Mesenteric fat pad (tissue), 1 donor: ENCODE data around the gene BRI3BP. TPM values are rescaled to one million over a fixed set of nuclear protein-coding genes. Genes with fewer than 3 reads are reported as not detected.
"Not testable (repeated sequence)": the region's sequence is repeated elsewhere in the genome, so short reads cannot be mapped to it uniquely, and the experiment has no call there.

Experiments used
- DNase-seq: peaks from one replicate; pipeline ENCODE4 v3.0.0-alpha.2; 2020; ENCODE audit warnings: low spot score
- total RNA-seq: library from RNA; stranded (reverse); fragmentation: NEBNext Ultra II Directional; extraction: Animal tissue kit (Norgen Biotek cat#: 25700); gene quantifications from one replicate; pipeline ENCODE4 v1.2.1, GENCODE V29; 2021
- donor health status: DM: yes; HTN: yes; CAD: no.

Gene BRI3BP
- total RNA-seq, 1 donor from 2014 or later, result 4.5 TPM

DNA sequence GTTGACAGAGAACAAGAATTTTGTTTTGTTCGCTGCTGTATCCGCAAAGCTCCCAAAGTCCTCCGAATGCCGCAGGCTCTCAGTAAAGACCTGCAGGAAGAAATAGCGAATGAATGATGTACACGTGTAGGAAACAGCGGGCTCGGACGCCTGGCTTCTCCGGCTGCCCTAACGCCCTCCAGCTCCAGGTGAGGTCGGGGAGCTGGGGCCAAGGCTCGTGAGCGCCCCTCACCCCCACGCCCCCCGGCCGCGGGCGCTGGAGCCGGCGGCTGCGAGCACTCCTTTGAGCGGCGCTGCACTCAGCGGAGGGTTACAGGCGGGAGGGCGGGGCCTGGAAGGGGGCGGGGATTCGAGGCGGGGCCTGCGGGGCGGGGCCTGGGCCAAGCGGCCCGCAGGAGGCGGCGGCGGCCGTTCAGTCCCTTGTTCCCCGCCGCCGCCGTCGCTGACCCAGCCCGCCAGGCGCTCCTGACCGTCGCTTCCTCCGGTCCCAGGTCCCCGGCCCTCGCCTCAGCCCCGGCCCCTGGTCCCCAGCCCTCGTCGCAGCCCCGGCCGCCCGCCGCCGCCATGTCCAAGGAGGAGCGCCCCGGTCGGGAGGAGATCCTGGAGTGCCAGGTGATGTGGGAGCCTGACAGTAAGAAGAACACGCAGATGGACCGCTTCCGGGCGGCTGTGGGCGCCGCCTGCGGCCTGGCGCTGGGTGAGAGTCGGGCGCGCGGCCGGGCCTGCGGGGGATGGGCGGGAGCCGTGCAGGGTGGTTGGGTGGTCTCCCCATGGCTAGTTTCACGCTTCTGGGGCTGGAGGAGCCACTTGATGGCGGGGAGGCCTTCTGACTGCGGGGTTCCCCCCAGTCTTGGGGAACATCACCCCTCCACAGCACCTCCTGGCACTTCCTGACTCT lies 71.8 kb downstream of the BRI3BP start, which contains the start of gene AACS:
AACS (plus strand) TSS at position 415 of the 898 bp plus-strand sequence; CDS start at position 565, 150 bp downstream.
- no peak for DNase-seq

DNA sequence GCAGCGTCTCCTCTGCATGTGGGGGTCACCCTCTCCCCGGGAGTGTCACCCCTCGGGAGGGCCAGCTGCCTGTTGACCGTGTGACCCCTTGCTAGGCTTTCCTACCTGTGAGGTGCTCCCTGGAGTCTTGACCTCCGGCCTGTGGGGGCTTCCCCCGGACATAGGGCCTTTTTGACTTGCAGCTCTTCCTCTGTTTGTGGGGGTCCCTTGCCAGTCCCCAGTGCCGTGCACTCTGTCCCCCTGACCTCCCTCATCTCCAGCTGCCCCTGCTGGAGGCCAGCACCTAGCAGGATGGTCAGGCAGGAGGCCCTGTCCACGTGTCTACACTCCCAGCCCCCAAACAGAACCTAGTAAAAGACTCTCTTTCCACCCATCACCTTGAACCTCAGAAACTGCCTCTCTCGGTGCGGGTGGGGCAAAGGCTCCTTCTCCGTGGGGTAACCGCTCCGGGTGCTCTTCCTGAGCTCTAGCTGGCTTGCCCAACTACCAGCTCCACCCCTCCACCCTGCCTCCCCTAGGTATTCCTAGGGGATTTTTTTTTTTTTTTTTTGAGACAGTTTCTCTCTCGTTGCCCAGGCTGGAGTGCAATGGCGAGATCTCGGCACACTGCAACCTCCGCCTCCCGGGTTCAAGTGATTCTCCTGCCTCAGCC lies 72.6 kb downstream of the BRI3BP start:
- DNase-seq, result no peak

DNA sequence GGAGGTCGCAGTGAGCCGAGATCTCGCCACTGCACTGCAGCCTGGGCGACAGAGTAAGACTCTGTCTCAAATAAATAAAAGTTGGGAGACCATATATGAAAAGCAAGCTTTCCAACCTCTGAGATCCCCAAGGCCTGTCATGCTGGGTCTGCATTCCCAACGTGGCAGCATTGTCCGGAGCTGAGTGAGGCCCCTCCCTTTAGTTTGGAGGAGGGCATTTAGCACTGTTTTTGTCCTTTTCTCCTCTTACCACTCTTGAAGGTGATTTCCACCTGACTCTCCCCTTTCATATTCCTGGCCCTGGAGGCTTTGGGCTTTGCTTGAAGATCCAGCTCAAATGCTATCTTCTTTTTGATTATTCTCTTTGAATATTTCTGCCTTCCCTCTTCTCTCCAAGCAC lies 74.9 kb downstream of the BRI3BP start:
- DNase-seq, result no peak

GRCh38 chr12:125069616-125070015 lies 76.2 kb downstream of the BRI3BP start:
- no peak for DNase-seq

DNA sequence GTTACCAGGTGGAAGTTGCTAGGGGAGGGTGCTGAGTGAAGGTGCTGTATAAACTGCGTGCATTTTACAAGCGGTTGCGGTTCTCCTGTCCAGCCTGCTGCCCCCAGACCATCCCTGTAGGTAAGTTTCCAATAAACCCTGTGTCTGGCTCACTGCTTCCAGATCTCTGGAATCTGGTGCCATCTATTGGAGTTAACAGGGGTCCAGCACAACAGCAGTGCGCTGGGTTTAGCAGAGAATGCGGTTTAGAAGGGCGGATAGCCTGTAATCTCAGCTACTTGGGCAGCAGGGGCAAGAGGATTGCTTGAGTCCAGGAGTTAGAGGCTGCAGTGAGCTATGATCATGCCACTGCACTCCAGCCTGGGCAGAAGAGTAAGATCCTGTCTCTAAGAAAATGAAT lies 76.7 kb downstream of the BRI3BP start:
- DNase-seq, result no peak

DNA sequence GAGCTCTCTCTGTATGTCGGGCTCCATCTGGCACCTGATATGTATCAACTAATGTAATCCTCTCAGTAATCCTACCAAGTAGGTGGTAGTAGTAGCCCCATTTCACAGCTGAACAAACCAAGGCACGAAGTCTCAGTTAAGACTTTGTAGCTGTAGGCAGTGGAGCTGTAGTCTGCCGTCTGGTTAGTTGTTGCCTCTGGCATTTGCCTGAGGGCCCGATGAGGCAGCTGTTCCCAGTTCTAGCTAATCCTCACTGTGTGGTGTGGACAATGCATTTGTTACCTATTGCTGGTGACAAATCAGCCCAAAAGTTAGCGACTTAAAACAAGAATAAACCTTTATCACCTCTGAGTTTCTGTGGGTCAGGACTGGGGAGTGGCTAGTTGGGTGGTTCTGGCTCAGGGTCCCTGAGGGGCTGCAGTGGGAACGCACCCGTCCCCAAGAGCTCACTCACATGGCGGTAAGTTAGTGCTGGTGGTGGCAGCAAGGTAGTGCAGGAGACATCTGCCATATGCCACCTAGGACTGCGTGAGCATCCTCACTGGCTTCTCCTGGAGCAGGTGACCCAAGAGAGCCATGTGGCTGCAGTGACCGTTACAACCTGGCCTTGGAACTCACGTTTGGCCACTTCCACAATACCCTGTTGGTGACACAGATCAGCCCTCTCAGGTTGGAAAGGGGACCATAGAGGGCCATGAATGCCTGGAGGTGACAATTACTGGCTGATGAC lies 77.4 kb downstream of the BRI3BP start:
- DNase-seq, result no peak

- no peak for DNase-seq
These were observed 78.0 kb downstream of the BRI3BP start for GRCh38 chr12:125071456-125071855.

DNA sequence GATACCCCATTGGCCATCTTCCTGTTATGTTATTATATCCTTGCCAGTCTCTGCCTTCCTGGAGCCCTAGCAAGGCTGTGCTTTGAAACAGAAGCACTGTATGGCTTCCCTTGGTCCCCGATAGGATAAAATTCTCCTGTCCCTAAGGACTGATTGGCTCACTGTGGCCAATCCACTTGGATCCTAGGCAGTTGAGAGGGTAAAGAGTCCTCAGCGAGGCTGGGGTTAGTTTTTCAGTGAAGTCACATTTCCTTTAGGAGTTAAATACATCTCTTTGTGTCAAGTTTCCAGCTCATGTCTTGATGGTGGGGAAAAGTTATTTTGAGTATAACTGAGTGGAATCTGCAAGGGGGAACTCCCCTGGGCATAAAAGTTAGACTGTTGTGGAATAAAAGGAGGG lies 79.1 kb downstream of the BRI3BP start:
- no peak for DNase-seq

GRCh38 chr12:125074294-125074693 lies 80.8 kb downstream of the BRI3BP start:
- DNase-seq, result not testable (repeated sequence)

DNA sequence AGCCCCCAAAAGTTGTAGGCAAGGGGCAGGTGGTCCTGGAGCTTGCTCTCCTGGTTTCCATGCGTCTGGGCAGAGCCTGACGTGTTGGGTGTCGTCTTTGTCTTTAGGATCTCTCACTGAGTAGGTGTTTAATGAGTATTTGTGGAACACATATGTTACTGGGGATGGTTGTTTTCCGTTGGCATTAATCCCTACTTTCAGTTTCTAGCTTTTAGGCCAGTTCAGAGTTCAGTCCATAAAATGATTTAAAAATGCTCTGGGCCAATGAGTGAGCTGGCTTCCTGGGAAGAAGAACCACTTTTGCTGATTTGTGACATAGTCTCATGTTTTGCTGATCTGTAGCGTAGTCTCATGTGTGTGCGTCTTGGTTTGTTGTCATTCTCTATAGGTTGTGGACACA lies 82.7 kb downstream of the BRI3BP start:
- DNase-seq, result no peak

GRCh38 chr12:125079084-125079483 lies 85.6 kb downstream of the BRI3BP start:
- DNase-seq, result no peak

GRCh38 chr12:125079648-125080645 lies 86.5 kb downstream of the BRI3BP start:
- no peak for DNase-seq

Other genes with a start within 250 kb of the BRI3BP start
- 135 TPM for gene SCARB1, start 129.8 kb upstream of the BRI3BP start, total RNA-seq
- 1,241 TPM for gene UBC, start 79.0 kb upstream of the BRI3BP start, total RNA-seq
- 23.8 TPM for gene DHX37, start 4.5 kb upstream of the BRI3BP start, total RNA-seq
- gene AACS, start 71.8 kb downstream of the BRI3BP start, total RNA-seq, result 37.8 TPM
- 0.32 TPM for gene TMEM132B, start 192.7 kb downstream of the BRI3BP start, total RNA-seq